Smooth muscle cell (in vitro differentiated cells): Measurements from ENCODE around the gene PPFIBP1. TPM values are rescaled to one million over a fixed set of nuclear protein-coding genes. Genes with fewer than 3 reads are reported as not detected.
A peak's percentile ranks its signal among the peaks of the same experiment; 100 is the strongest.

ENCODE experiments used
- DNase-seq: peaks from one replicate; lab custom pipeline; 2025; ENCODE audit not compliant: unreplicated experiment; lab: John Stamatoyannopoulos, UW
- H2AFZ ChIP-seq: fragments of 200-600 bp; sonication (generic); 2 replicates; pipeline ENCODE4 v1.6.0; 2016; ENCODE audit warnings: antibody characterized with exemption, low read depth, mild to moderate bottlenecking
- H3F3A ChIP-seq: fragments of 200-600 bp; sonication (generic); 2 replicates; pipeline ENCODE4 v1.6.0; 2017; ENCODE audit warnings: antibody characterized with exemption, low read depth
- H3K27ac ChIP-seq: fragments of 200-600 bp; sonication (generic); 2 replicates; pipeline ENCODE4 v1.5.1; 2016; ENCODE audit warnings: low read depth, mild to moderate bottlenecking
- H3K27me3 ChIP-seq: fragments of 200-600 bp; sonication (generic); 2 replicates; pipeline ENCODE4 v1.6.1; 2016; ENCODE audit warnings: low read depth, mild to moderate bottlenecking
- H3K36me3 ChIP-seq: fragments of 200-600 bp; sonication (generic); 2 replicates; pipeline ENCODE4 v1.5.1; 2016; ENCODE audit warnings: low read depth
- H3K4me1 ChIP-seq: fragments of 200-600 bp; sonication (generic); 2 replicates; pipeline ENCODE4 v1.5.1; 2016; ENCODE audit warnings: low read depth
- H3K4me2 ChIP-seq: fragments of 200-600 bp; sonication (generic); 2 replicates; pipeline ENCODE4 v1.6.0; 2016; ENCODE audit warnings: mild to moderate bottlenecking
- H3K4me3 ChIP-seq: fragments of 200-600 bp; sonication (generic); 2 replicates; pipeline ENCODE4 v1.5.1; 2016; ENCODE audit warnings: mild to moderate bottlenecking
- H3K79me2 ChIP-seq: fragments of 200-600 bp; sonication (generic); 2 replicates; pipeline ENCODE4 v1.6.0; 2016; ENCODE audit warnings: low read depth, mild to moderate bottlenecking
- H3K9ac ChIP-seq: fragments of 200-600 bp; sonication (generic); 2 replicates; pipeline ENCODE4 v1.6.0; 2016; ENCODE audit warnings: low read depth
- H3K9me3 ChIP-seq: fragments of 200-600 bp; sonication (generic); replicated peaks from 2 replicates; pipeline ENCODE4 v1.5.1; 2016; ENCODE audit warnings: low read depth
- H4K20me1 ChIP-seq: fragments of 200-600 bp; sonication (generic); 2 replicates; pipeline ENCODE4 v1.6.0; 2016; ENCODE audit warnings: low read depth
- CTCF ChIP-seq: fragments of 200-600 bp; sonication (generic); IDR thresholded peaks from 2 replicates; pipeline ENCODE4 v1.5.1; 2017; ENCODE audit warnings: borderline replicate concordance, mild to moderate bottlenecking, antibody characterized with exemption; ENCODE audit not compliant: insufficient read depth, poor library complexity, severe bottlenecking
- WGBS: methylation state at CpG from one replicate; pipeline ENCODE4 v1.1.7; 2016; ENCODE audit warnings: low lambda C conversion rate; 5-methylcytosine and 5-hydroxymethylcytosine counted together
- polyA plus RNA-seq: library from polyadenylated mRNA; unstranded; fragments of >200 nt; fragmentation: Nextera tagmentation; extraction: Ambion mirVana; gene quantifications from 2 replicates; pipeline ENCODE4 v1.2.1, GENCODE V29; 2016
- total RNA-seq: library from RNA; depleted of rRNA; stranded (reverse); fragments of >200 nt; gene quantifications from 2 replicates; pipeline ENCODE4 v1.2.3, GENCODE V29; 2014

Gene PPFIBP1
- total and polyA plus RNA-seq, 2 experiments from 2014 or later: 45.7 to 150 TPM

- Histone ChIP-seq H3K9ac (no peak overlapping the region), H3K4me3 (no peak overlapping the region), H3K79me2 (no peaks in the 10 kb centered on the region), H2AFZ (no peak overlapping the region), H4K20me1 (no peaks in the 10 kb centered on the region), H3K36me3 (no peaks in the 10 kb centered on the region), H3K9me3 (no peaks in the 10 kb centered on the region), H3K4me1 (no peaks in the 10 kb centered on the region), H3F3A (no peaks in the 10 kb centered on the region), H3K27me3 (no peaks in the 10 kb centered on the region), H3K4me2 (no peak overlapping the region), H3K27ac (no peak overlapping the region)
- WGBS: 82% methylated on average over 8 of the region's 8 CpGs
- no peak for DNase-seq
- no peak for TF ChIP-seq CTCF
These were observed 181.3 kb downstream of the PPFIBP1 start for GRCh38 chr12:27705263-27705662.

- no peaks in the 10 kb centered on the region for H3K27me3 ChIP-seq
- peaks cover 16% of the 10 kb centered on the region for H3K79me2 ChIP-seq
- no peak for TF ChIP-seq CTCF
- H2AFZ ChIP-seq: no peak overlapping the region
- no peak overlapping the region for H3K9ac ChIP-seq
- DNase-seq: no peak
- H3K36me3 ChIP-seq: no peaks in the 10 kb centered on the region
- H4K20me1 ChIP-seq: peaks cover 1% of the 10 kb centered on the region
- H3F3A ChIP-seq: no peaks in the 10 kb centered on the region
- no peak overlapping the region for H3K4me2 ChIP-seq
- peaks cover 8% of the 10 kb centered on the region for H3K4me1 ChIP-seq
- WGBS: 98% methylated on average over 2 of the region's 2 CpGs
- H3K4me3 ChIP-seq: no peak overlapping the region
- no peaks in the 10 kb centered on the region for H3K9me3 ChIP-seq
- no peak overlapping the region for H3K27ac ChIP-seq
These were observed 183.2 kb downstream of the PPFIBP1 start for GRCh38 chr12:27707216-27707615.

- H3K4me3 ChIP-seq: no peak overlapping the region
- H2AFZ ChIP-seq: no peak overlapping the region
- no peaks in the 10 kb centered on the region for H3F3A ChIP-seq
- H4K20me1 ChIP-seq: peaks cover 6% of the 10 kb centered on the region
- no peaks in the 10 kb centered on the region for H3K9me3 ChIP-seq
- H3K36me3 ChIP-seq: no peaks in the 10 kb centered on the region
- no peak overlapping the region for H3K4me2 ChIP-seq
- H3K27ac ChIP-seq: peak overlapping the region; percentile 73
- 97% methylated on average over 12 of the region's 12 CpGs for WGBS
- H3K9ac ChIP-seq: no peak overlapping the region
- H3K27me3 ChIP-seq: no peaks in the 10 kb centered on the region
- peaks cover 37% of the 10 kb centered on the region for H3K79me2 ChIP-seq
- DNase-seq: no peak
- TF ChIP-seq CTCF: no peak
- H3K4me1 ChIP-seq: peaks cover 10% of the 10 kb centered on the region
These were observed 185.4 kb downstream of the PPFIBP1 start for GRCh38 chr12:27709212-27709931.

- WGBS: 57% methylated on average over 24 of the region's 24 CpGs
- Histone ChIP-seq H3K27me3 (no peaks in the 10 kb centered on the region), H3K4me2 (peak overlapping the region; percentile 96), H3K36me3 (no peaks in the 10 kb centered on the region), H3F3A (no peaks in the 10 kb centered on the region), H3K4me1 (peaks cover 10% of the 10 kb centered on the region), H4K20me1 (peaks cover 10% of the 10 kb centered on the region), H2AFZ (peak overlapping the region; percentile 88), H3K9ac (peak overlapping the region; percentile 86), H3K27ac (peak overlapping the region; percentile 73), H3K9me3 (no peaks in the 10 kb centered on the region), H3K79me2 (peaks cover 44% of the 10 kb centered on the region), H3K4me3 (peak overlapping the region; percentile 79)
- TF ChIP-seq CTCF: no peak
- DNase-seq: no peak
These were observed 186.1 kb downstream of the PPFIBP1 start for GRCh38 chr12:27709932-27710591.
